ENCODE measurements around the gene MYL3.

Gene MYL3

GRCh38 chr3:46864061-46864881, 1.0 kb upstream of the MYL3 start:
- no peak for DNase-seq

- no peak for DNase-seq
These were observed 747 bp downstream of the MYL3 start for GRCh38 chr3:46862369-46863025.

- DNase-seq = no peak
These were observed 1.5 kb downstream of the MYL3 start for GRCh38 chr3:46861605-46862368.

DNA sequence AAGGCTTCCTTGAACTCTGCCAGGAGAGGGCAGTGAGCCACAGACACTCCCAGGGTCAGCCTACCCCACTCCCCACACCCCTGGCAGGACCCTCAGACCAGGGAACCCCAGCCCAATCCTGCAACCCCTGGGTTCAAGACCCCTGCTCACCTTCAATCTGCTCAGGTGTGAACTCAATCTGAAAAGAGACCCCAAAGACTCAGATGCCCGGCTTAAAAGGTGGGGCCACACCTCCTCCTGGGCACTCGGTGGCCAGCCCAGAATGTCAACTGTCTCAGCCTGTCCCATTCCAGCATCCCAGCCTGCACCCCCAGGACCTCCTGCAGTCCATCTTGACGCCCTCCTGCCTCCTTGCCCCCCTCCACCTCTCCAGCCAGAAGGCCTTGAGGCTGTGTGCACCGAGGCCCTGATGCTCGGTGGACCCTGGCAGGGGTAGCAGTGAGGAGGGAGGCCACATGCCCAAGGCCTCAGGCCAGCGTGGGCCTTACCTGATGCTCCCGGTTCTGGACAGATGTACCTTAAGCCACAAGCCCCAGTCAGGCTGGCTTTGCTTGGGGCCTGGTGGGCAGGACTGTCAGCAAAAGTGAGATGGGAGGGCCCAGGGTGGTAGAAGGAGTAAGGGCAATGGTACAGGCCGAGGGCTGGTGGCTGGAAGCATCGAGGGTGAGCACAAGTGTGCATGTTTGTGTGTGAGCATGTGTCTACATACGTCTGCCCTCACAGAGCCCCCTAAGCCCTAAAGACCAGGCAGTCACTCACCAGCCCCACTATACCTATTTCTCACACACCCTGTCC, 2.2 kb downstream of the MYL3 start:
- no peak for DNase-seq

GRCh38 chr3:46860017-46860809, 3.0 kb downstream of the MYL3 start:
- DNase-seq = no peak

DNA sequence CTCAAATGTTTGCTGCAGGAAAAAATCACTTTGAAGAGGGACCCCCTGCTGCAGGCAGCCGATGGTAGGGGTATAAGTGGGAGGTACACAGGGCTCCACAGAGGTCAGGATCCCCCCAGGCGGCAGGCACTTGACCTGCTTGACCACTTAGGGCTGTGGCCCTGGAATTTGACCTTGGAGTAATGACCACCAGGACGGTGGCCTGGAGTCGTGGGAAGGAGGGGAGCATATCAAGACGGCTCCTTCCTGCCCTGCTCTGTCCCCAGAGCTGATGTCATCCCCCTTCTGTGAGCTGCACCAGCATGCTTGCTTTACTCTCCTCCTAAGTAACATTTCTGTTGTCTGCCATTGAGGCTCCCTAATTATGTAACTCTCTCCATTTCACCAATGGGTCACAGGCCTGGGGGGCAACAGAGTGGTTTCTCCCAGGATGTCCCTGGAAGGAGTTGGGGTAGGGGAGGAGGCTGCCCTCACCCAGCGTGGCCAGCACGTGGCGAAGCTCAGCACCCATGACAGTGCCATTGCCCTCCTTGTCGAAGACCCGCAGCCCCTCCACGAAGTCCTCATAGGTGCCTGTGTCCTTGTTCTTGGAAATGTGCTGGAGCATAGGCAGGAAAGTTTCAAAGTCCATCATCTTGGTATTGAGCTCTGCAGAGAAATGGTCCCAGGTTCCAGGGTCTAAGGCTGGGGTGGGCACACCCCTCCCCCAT, 4.1 kb downstream of the MYL3 start:
- DNase-seq = no peak

GRCh38 chr3:46858456-46858855, 4.8 kb downstream of the MYL3 start:
- no peak for DNase-seq

GRCh38 chr3:46857485-46858341, 5.5 kb downstream of the MYL3 start:
- DNase-seq = no peak

- DNase-seq = no peak
These were observed 6.4 kb downstream of the MYL3 start for GRCh38 chr3:46856576-46857471.

DNA sequence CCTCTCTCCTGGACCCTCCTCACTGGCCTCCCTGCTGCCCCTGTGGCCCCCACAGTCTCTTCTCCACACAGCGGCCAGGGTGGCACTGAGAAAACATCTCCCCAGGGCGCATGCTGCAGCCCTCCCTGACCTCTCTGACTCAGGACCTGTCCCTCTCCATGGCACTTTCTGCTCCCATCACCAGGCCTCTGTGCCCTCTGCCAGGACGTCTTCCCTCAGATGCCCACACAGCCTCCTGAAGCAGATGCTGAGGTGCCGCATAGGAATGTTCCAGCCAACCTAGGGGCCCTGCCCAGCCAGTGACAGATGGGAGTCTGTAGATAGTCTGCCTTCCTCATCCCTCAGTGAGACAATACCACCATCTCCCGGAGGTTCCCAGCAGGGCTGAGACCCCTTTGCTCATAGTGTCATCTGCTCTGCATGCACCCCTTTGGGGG, 8.7 kb downstream of the MYL3 start:
- DNase-seq = no peak

DNA sequence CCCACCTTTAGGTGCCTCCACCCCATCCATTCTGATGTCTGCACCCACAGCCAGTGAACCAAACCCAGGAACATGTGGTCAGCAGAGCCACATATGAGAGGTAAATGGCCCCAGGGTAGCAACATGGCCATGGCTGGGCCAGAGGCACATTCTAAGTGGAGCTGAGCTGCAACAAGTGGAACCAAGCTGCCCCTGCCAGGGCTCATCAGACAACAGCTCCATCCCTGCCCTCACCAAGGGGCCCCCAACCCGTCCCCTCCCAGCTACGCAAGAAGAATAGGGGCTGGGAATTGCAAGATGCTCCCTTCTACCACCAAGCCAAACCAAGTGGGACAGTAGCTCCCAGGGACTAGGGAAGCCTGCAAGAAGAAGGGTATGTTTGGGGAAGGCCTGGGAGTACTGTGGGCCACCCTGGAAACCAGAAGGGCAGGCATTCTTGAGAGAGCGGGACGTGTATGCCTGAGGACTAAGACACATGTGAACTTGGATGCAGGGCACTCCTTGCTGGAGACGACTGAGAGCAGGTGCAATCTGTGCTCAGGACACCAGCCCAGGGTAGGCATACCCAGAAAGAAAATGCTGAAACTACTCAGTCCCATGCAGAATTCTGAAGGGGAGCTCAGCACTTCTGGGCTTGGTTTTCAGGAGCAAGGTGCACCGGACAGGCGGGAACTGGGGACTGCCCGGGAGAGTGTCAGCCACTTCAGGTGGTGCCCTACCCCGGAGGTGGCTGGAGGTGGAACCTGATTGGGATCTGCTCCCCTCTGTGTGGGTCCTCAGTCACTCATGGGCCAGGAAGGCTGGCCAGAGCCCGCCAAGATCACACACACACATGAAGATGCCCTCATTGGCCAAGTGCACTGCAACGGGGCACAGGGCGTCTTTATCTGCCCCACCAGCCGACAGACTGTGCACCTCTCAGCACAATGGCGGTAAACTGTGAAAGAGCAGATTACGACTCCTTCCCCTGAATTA, 9.5 kb downstream of the MYL3 start:
- no peak for DNase-seq

- no peak for DNase-seq
These were observed 10.3 kb downstream of the MYL3 start for GRCh38 chr3:46852839-46853355.

GRCh38 chr3:46852334-46852720, 10.9 kb downstream of the MYL3 start:
- no peak for DNase-seq

DNA sequence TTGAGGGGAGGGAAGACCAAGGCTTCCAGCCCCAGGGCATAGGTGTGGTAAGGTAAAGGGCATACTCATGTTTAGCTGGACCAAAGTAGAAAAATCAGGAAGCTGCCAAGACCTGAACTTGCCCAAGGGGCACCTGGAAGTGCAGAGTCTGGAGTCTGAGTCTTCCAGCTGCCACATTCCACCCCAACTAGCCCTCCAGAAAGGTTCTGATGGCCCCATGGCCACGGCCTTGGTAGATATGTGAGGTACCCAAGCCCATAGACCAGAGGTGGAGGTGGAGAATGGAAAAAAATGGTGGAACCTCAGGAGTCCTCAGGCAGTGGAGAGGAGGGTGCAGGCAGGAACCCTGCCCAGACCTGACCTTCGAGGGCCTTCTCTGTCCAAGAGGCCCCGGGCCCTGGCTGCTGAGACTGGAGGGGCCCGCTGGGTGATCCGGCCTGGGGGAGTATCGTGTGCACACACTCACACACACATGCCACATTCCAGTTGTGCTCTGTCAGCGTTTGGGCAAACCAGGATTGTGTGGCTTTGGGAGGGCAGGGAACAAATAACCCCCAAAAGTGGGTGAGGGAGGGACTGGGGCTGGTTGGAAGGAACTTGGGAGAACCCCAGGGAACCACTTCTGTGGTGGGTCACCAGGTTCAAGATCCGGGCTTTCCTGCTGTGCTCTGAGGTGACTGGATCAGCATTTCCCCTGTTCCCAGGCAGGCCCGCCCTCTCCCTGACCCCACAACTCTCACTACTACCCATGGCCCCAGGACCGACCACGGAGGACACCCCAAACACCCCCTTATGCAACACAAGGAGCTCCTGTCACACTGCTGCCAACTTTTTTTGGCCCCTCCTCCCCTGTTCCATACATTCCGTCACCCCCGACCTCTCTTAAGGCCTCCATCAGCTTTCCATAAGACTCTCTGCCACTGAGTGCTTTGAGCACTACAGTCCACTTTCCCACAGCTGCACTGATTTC, 11.6 kb downstream of the MYL3 start:
- no peak for DNase-seq

- DNase-seq = no peak
These were observed 12.8 kb downstream of the MYL3 start for GRCh38 chr3:46850468-46850779.

DNA sequence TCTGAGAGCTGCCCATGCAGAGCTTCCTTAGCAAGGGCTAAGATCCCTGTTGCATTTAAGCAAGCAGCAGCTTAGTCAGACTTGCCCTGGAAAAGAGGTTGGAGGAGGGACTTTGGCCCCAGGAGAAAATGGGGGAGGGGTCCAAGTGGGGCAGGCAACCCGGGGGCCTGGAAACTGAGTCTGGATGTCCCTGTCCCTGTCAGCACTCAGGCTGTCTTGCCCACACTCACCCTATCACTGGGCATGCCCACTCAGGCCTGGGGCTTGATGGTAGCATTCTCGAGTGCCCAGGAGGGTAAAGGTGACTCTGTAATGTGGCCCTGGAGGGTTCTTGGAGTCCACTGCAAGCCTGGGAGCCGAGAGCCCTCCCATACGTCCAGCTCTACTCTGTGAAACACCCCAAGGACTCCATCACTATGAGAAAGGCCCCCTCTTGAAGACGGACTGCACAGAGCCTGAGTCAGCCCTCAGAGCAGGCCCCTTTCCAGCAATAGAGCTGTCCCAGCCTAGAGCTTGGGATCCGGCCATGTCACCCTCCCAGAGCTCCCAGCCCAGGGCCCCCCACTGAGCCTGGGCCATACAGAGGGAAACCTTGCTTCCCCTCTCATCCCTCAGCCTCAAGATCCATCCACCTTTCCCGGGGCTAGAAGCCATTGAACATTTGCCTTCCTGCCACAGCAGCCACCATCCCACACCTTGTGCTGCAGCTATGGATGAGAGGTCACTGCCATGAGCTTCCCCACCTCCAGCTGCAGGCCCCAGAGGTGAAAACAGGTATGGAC, 13.4 kb downstream of the MYL3 start:
- no peak for DNase-seq

Measured in DMS79 (cell line).